HEK293T (cell line): ENCODE data around the gene NHSL1.

Experiments used
- CTCF ChIA-PET: fragments of 350-600 bp; formaldehyde crosslinking; extraction: SDS; loops from one replicate; lab custom pipeline; 2021; ENCODE audit warnings: antibody characterized with exemption, inconsistent platforms; lab: Yijun Ruan, JAX
- POLR2A ChIA-PET: fragments of 350-600 bp; formaldehyde crosslinking; extraction: SDS; loops from one replicate; lab custom pipeline; 2020; ENCODE audit warnings: antibody characterized with exemption, inconsistent platforms; lab: Yijun Ruan, JAX
- DNase-seq: peaks from one replicate; pipeline ENCODE4 v3.0.0; 2012; ENCODE audit warnings: mixed read lengths; ENCODE audit errors: extremely low spot score
- ARNT ChIP-seq: fragments of 450-650 bp; IDR thresholded peaks from 2 replicates; pipeline ENCODE4 v1.6.1; 2017; ENCODE audit warnings: mild to moderate bottlenecking
- BHLHE40 ChIP-seq: fragments of 450-650 bp; IDR thresholded peaks from 2 replicates; pipeline ENCODE4 v1.6.1; 2016; ENCODE audit warnings: mild to moderate bottlenecking, moderate library complexity, borderline replicate concordance
- CTBP1 ChIP-seq: fragments of 450-650 bp; IDR thresholded peaks from 2 replicates; pipeline ENCODE4 v1.6.1; 2016; ENCODE audit warnings: borderline replicate concordance
- ELF4 ChIP-seq: fragments of 450-650 bp; IDR thresholded peaks from 2 replicates; pipeline ENCODE4 v1.6.1; 2017; ENCODE audit warnings: antibody characterized with exemption
- FOXA1 ChIP-seq: fragments of 450-650 bp; IDR thresholded peaks from 2 replicates; pipeline ENCODE4 v1.6.1; 2016; ENCODE audit warnings: mild to moderate bottlenecking
- FOXK2 ChIP-seq: fragments of 450-650 bp; IDR thresholded peaks from 2 replicates; pipeline ENCODE4 v1.6.1; 2016; ENCODE audit warnings: mild to moderate bottlenecking
- FOXM1 ChIP-seq: fragments of 450-650 bp; IDR thresholded peaks from 2 replicates; pipeline ENCODE4 v1.6.1; 2017; ENCODE audit warnings: mild to moderate bottlenecking, borderline replicate concordance
- HDGF ChIP-seq: fragments of 450-650 bp; IDR thresholded peaks from 2 replicates; pipeline ENCODE4 v1.6.1; 2017; ENCODE audit warnings: antibody characterized with exemption, borderline replicate concordance
- L3MBTL2 ChIP-seq: fragments of 450-650 bp; conservative IDR thresholded peaks from 2 replicates; pipeline ENCODE4 v1.6.1; 2016; ENCODE audit warnings: mild to moderate bottlenecking
- LEF1 ChIP-seq: fragments of 450-650 bp; IDR thresholded peaks from 2 replicates; pipeline ENCODE4 v1.6.1; 2017; ENCODE audit warnings: mild to moderate bottlenecking, borderline replicate concordance
- NFRKB ChIP-seq: fragments of 450-650 bp; IDR thresholded peaks from 2 replicates; pipeline ENCODE4 v1.6.1; 2016; ENCODE audit warnings: mild to moderate bottlenecking, moderate library complexity
- PKNOX1 ChIP-seq: fragments of 450-650 bp; IDR thresholded peaks from 2 replicates; pipeline ENCODE4 v1.6.1; 2016
- SP1 ChIP-seq: fragments of 450-650 bp; IDR thresholded peaks from 2 replicates; pipeline ENCODE4 v1.6.1; 2017
- SUZ12 ChIP-seq: fragments of 450-650 bp; IDR thresholded peaks from 2 replicates; pipeline ENCODE4 v1.6.1; 2016; ENCODE audit warnings: mild to moderate bottlenecking
- TARDBP ChIP-seq: fragments of 450-650 bp; IDR thresholded peaks from 2 replicates; pipeline ENCODE4 v1.6.1; 2016
- ZNF384 ChIP-seq: fragments of 450-650 bp; IDR thresholded peaks from 2 replicates; pipeline ENCODE4 v1.6.1; 2016

The NHSL1 gene

GRCh38 chr6:138533667-138534066 lies 34.4 kb upstream of the NHSL1 start:
- no peak for DNase-seq
- no peak for TF ChIP-seq FOXM1
- no peak for TF ChIP-seq ZNF384
- no peak for TF ChIP-seq BHLHE40
- TF ChIP-seq ELF4: no peak
- TF ChIP-seq NFRKB: no peak
- no peak for TF ChIP-seq SUZ12
- TF ChIP-seq CTBP1: no peak
- no peak for TF ChIP-seq HDGF
- no peak for TF ChIP-seq TARDBP
- no peak for TF ChIP-seq SP1
- TF ChIP-seq ARNT: no peak
- TF ChIP-seq LEF1: no peak
- TF ChIP-seq PKNOX1: no peak
- TF ChIP-seq FOXA1: no peak
- no peak for TF ChIP-seq FOXK2
- no peak for TF ChIP-seq L3MBTL2
- ChIA-PET CTCF (interaction anchor here (0.7 kb wide), 1 partner anchor 23 kb away, joined by 3 read pairs; no protein-coding TSS in a partner anchor), POLR2A (no interaction called here)

GRCh38 chr6:138531387-138531786 lies 32.1 kb upstream of the NHSL1 start:
- CTCF ChIA-PET: no interaction called here
- POLR2A ChIA-PET: no interaction called here
- DNase-seq: no peak
- TF ChIP-seq BHLHE40 (no peak), PKNOX1 (no peak), ZNF384 (no peak), ELF4 (no peak), TARDBP (no peak), L3MBTL2 (no peak), HDGF (no peak), CTBP1 (no peak), FOXK2 (no peak), NFRKB (no peak), LEF1 (no peak), SUZ12 (no peak), SP1 (no peak), ARNT (no peak)

- TF ChIP-seq TARDBP (no peak), FOXK2 (no peak), FOXM1 (no peak), CTBP1 (no peak), NFRKB (no peak), L3MBTL2 (no peak), BHLHE40 (no peak), LEF1 (no peak), SUZ12 (no peak), HDGF (no peak), ZNF384 (no peak), FOXA1 (no peak), ELF4 (no peak), ARNT (no peak)
- no peak for DNase-seq
- CTCF ChIA-PET: interaction anchor here (0.9 kb wide), 1 partner anchor 16 kb away, joined by 3 read pairs; no protein-coding TSS in a partner anchor
- POLR2A ChIA-PET: no interaction called here
Measured at GRCh38 chr6:138529478-138529877, 30.2 kb upstream of the NHSL1 start.

GRCh38 chr6:138528956-138529355 lies 29.7 kb upstream of the NHSL1 start:
- peak; percentile 31; the same call in 1 of the 2 replicates for TF ChIP-seq PKNOX1
- no peak for TF ChIP-seq BHLHE40
- POLR2A ChIA-PET: no interaction called here
- CTCF ChIA-PET: interaction anchor here (0.9 kb wide), 1 partner anchor 16 kb away, joined by 3 read pairs; no protein-coding TSS in a partner anchor
- no peak for DNase-seq

GRCh38 chr6:138528137-138528536 lies 28.8 kb upstream of the NHSL1 start:
- CTCF ChIA-PET: interaction anchor here (0.6 kb wide), 1 partner anchor 239 kb away, joined by 5 read pairs; no protein-coding TSS in a partner anchor
- POLR2A ChIA-PET: no interaction called here
- no peak for DNase-seq
- no peak for TF ChIP-seq SUZ12
- peak; percentile 67; the same call in 1 of the 2 replicates for TF ChIP-seq ZNF384

- no peak for DNase-seq
Measured at GRCh38 chr6:138527411-138528088, 28.3 kb upstream of the NHSL1 start.

More at GRCh38 chr6:138527411-138528088, 28.3 kb upstream of the NHSL1 start:
- POLR2A ChIA-PET: no interaction called here
- CTCF ChIA-PET: interaction anchor here (0.6 to 0.7 kb wide), 3 partner anchors 15 to 240 kb away, joined by 3 to 5 read pairs (median 3); no protein-coding TSS in a partner anchor
- no peak for TF ChIP-seq SP1
- TF ChIP-seq BHLHE40: no peak
- TF ChIP-seq FOXA1: no peak
- no peak for TF ChIP-seq NFRKB
- no peak for TF ChIP-seq ARNT
- no peak for TF ChIP-seq PKNOX1
- no peak for TF ChIP-seq FOXK2
- TF ChIP-seq SUZ12: no peak
- no peak for TF ChIP-seq ELF4
- no peak for TF ChIP-seq ZNF384
- TF ChIP-seq HDGF: no peak
